HEK293 (cell line): ENCODE data around the gene ACTL6B.

ENCODE experiments used
- BCL11A ChIP-seq: fragments of 450-650 bp; formaldehyde crosslinking; IDR thresholded peaks from 2 replicates; pipeline ENCODE4 v1.5.1; 2016; ENCODE audit warnings: low read depth, missing biosample characterization, missing genetic modification characterization
- SCRT2 ChIP-seq: fragments of 450-650 bp; formaldehyde crosslinking; IDR thresholded peaks from 2 replicates; pipeline ENCODE4 v1.5.1; 2016; ENCODE audit warnings: missing biosample characterization, missing genetic modification characterization
- SP2 ChIP-seq: fragments of 450-650 bp; formaldehyde crosslinking; IDR thresholded peaks from 2 replicates; pipeline ENCODE4 v1.5.1; 2016; ENCODE audit warnings: missing biosample characterization, missing genetic modification characterization
- ZNF121 ChIP-seq: fragments of 450-650 bp; formaldehyde crosslinking; IDR thresholded peaks from 2 replicates; pipeline ENCODE4 v1.5.1; 2016; ENCODE audit warnings: missing biosample characterization, missing genetic modification characterization
- ZNF140 ChIP-seq: fragments of 450-650 bp; formaldehyde crosslinking; IDR thresholded peaks from 2 replicates; pipeline ENCODE4 v1.5.1; 2016; ENCODE audit warnings: missing biosample characterization, missing genetic modification characterization
- ZNF155 ChIP-seq: fragments of 450-650 bp; formaldehyde crosslinking; IDR thresholded peaks from 2 replicates; pipeline ENCODE4 v1.5.1; 2016; ENCODE audit warnings: missing biosample characterization, missing genetic modification characterization
- ZNF24 ChIP-seq: fragments of 450-650 bp; formaldehyde crosslinking; IDR thresholded peaks from 2 replicates; pipeline ENCODE4 v1.5.1; 2016; ENCODE audit warnings: missing biosample characterization, missing genetic modification characterization
- ZNF37A ChIP-seq: fragments of 450-650 bp; IDR thresholded peaks from 2 replicates; pipeline ENCODE4 v1.5.1; 2018; ENCODE audit warnings: missing biosample characterization, missing genetic modification characterization
- ZNF530 ChIP-seq: fragments of 450-650 bp; formaldehyde crosslinking; IDR thresholded peaks from 2 replicates; pipeline ENCODE4 v1.5.1; 2016; ENCODE audit warnings: low read depth, missing biosample characterization, missing genetic modification characterization
- ZNF544 ChIP-seq: fragments of 450-650 bp; formaldehyde crosslinking; IDR thresholded peaks from 2 replicates; pipeline ENCODE4 v1.5.0; 2017; ENCODE audit warnings: missing biosample characterization, missing genetic modification characterization
- ZNF670 ChIP-seq: fragments of 450-650 bp; formaldehyde crosslinking; IDR thresholded peaks from 2 replicates; pipeline ENCODE4 v1.5.1; 2016; ENCODE audit warnings: missing biosample characterization, missing genetic modification characterization, low read depth
- ZNF837 ChIP-seq: fragments of 450-650 bp; formaldehyde crosslinking; IDR thresholded peaks from 2 replicates; pipeline ENCODE4 v1.5.1; 2016; ENCODE audit warnings: missing biosample characterization, missing genetic modification characterization
- TF ChIP-seq, protein P1 (sequence below): sonication (generic); formaldehyde crosslinking; IDR thresholded peaks from 2 replicates; pipeline ENCODE4 v1.8.1; 2022; ENCODE audit warnings: mild to moderate bottlenecking, moderate library complexity, missing genetic modification reagents
- TF ChIP-seq, protein P2 (sequence below): fragments of 450-650 bp; formaldehyde crosslinking; IDR thresholded peaks from 2 replicates; pipeline ENCODE4 v1.5.1; 2017; ENCODE audit warnings: missing biosample characterization, mild to moderate bottlenecking, missing genetic modification characterization, moderate library complexity
- TF ChIP-seq, protein P3 (sequence below): fragments of 450-650 bp; formaldehyde crosslinking; IDR thresholded peaks from 2 replicates; pipeline ENCODE4 v1.5.0; 2017; ENCODE audit warnings: missing biosample characterization, missing genetic modification characterization, borderline replicate concordance
- TF ChIP-seq, protein P4 (sequence below): fragments of 450-650 bp; formaldehyde crosslinking; IDR thresholded peaks from 2 replicates; pipeline ENCODE4 v1.5.1; 2016; ENCODE audit warnings: missing biosample characterization, missing genetic modification characterization
- TF ChIP-seq, protein P5 (sequence below): fragments of 450-650 bp; formaldehyde crosslinking; IDR thresholded peaks from 2 replicates; pipeline ENCODE4 v1.5.1; 2016; ENCODE audit warnings: missing biosample characterization, missing genetic modification characterization, borderline replicate concordance
- TF ChIP-seq, protein P6 (sequence below): fragments of 450-650 bp; formaldehyde crosslinking; IDR thresholded peaks from 2 replicates; pipeline ENCODE4 v1.5.1; 2016; ENCODE audit warnings: missing biosample characterization, missing genetic modification characterization

Gene ACTL6B

DNA sequence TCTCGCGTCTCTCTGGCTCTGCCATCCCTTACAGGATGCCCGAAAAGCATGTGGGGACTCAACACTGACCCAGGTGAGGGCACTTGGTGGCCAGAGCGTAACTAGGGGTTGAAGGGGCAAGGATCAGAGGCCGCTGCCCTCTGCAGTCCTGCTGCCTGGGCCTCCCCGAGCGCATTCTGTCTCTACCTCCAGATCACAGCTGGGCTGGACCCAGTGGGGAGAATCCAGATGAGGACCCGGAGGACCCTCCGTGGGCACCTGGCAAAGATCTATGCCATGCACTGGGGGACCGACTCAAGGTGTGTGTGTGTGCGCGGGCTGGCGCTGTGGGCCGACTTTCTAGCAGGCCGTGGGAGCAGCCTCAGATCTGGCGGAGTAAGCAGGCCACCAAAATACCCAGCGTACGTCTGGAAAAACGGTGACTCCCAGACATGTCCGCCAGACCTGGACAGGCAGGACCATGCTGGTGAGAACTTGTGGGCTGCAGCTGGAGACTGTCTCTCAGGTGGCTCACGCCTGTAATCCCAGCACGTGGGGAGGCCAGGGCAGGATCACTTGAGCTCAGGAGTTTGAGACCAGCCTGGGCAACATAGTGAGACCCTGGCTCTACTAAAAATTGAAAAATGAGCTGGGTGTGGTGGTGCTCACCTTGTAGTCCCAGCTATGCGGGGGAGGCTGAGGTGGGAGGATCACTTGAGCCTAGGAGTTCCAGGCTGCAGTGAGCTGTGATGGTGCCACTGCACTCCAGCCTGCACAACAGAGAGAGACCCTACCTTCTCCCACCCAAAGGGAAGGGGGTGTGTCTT, 20.5 kb upstream of the ACTL6B start (continued):
- TF ChIP-seq ZNF670 = no peak
- TF ChIP-seq, protein P1, sequence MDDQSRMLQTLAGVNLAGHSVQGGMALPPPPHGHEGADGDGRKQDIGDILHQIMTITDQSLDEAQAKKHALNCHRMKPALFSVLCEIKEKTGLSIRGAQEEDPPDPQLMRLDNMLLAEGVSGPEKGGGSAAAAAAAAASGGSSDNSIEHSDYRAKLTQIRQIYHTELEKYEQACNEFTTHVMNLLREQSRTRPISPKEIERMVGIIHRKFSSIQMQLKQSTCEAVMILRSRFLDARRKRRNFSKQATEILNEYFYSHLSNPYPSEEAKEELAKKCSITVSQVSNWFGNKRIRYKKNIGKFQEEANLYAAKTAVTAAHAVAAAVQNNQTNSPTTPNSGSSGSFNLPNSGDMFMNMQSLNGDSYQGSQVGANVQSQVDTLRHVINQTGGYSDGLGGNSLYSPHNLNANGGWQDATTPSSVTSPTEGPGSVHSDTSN (CRISPR knock-in tag) = no peak
- TF ChIP-seq ZNF37A (tag by site-specific recombination) = no peak
- peak; percentile 17; the same call in 1 of the 2 replicates for TF ChIP-seq SP2 (tag by site-specific recombination)
- 0 out of 2 replicates have a peak, but pooled peaks have one; percentile 48 for TF ChIP-seq BCL11A (tag by site-specific recombination)
- TF ChIP-seq, protein P2, sequence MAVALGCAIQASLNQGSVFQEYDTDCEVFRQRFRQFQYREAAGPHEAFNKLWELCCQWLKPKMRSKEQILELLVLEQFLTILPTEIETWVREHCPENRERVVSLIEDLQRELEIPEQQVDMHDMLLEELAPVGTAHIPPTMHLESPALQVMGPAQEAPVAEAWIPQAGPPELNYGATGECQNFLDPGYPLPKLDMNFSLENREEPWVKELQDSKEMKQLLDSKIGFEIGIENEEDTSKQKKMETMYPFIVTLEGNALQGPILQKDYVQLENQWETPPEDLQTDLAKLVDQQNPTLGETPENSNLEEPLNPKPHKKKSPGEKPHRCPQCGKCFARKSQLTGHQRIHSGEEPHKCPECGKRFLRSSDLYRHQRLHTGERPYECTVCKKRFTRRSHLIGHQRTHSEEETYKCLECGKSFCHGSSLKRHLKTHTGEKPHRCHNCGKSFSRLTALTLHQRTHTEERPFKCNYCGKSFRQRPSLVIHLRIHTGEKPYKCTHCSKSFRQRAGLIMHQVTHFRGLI (tag by site-specific recombination) = no peak
- no peak for TF ChIP-seq SCRT2 (tag by site-specific recombination)
- TF ChIP-seq ZNF121 = peak; percentile 98
- no peak for TF ChIP-seq ZNF544 (tag by site-specific recombination)
- TF ChIP-seq, protein P3, sequence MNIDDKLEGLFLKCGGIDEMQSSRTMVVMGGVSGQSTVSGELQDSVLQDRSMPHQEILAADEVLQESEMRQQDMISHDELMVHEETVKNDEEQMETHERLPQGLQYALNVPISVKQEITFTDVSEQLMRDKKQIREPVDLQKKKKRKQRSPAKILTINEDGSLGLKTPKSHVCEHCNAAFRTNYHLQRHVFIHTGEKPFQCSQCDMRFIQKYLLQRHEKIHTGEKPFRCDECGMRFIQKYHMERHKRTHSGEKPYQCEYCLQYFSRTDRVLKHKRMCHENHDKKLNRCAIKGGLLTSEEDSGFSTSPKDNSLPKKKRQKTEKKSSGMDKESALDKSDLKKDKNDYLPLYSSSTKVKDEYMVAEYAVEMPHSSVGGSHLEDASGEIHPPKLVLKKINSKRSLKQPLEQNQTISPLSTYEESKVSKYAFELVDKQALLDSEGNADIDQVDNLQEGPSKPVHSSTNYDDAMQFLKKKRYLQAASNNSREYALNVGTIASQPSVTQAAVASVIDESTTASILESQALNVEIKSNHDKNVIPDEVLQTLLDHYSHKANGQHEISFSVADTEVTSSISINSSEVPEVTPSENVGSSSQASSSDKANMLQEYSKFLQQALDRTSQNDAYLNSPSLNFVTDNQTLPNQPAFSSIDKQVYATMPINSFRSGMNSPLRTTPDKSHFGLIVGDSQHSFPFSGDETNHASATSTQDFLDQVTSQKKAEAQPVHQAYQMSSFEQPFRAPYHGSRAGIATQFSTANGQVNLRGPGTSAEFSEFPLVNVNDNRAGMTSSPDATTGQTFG (tag by site-specific recombination) = no peak
- TF ChIP-seq, protein P4, sequence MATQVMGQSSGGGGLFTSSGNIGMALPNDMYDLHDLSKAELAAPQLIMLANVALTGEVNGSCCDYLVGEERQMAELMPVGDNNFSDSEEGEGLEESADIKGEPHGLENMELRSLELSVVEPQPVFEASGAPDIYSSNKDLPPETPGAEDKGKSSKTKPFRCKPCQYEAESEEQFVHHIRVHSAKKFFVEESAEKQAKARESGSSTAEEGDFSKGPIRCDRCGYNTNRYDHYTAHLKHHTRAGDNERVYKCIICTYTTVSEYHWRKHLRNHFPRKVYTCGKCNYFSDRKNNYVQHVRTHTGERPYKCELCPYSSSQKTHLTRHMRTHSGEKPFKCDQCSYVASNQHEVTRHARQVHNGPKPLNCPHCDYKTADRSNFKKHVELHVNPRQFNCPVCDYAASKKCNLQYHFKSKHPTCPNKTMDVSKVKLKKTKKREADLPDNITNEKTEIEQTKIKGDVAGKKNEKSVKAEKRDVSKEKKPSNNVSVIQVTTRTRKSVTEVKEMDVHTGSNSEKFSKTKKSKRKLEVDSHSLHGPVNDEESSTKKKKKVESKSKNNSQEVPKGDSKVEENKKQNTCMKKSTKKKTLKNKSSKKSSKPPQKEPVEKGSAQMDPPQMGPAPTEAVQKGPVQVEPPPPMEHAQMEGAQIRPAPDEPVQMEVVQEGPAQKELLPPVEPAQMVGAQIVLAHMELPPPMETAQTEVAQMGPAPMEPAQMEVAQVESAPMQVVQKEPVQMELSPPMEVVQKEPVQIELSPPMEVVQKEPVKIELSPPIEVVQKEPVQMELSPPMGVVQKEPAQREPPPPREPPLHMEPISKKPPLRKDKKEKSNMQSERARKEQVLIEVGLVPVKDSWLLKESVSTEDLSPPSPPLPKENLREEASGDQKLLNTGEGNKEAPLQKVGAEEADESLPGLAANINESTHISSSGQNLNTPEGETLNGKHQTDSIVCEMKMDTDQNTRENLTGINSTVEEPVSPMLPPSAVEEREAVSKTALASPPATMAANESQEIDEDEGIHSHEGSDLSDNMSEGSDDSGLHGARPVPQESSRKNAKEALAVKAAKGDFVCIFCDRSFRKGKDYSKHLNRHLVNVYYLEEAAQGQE (tag by site-specific recombination) = no peak
- no peak for TF ChIP-seq ZNF530 (tag by site-specific recombination)
- TF ChIP-seq, protein P5, sequence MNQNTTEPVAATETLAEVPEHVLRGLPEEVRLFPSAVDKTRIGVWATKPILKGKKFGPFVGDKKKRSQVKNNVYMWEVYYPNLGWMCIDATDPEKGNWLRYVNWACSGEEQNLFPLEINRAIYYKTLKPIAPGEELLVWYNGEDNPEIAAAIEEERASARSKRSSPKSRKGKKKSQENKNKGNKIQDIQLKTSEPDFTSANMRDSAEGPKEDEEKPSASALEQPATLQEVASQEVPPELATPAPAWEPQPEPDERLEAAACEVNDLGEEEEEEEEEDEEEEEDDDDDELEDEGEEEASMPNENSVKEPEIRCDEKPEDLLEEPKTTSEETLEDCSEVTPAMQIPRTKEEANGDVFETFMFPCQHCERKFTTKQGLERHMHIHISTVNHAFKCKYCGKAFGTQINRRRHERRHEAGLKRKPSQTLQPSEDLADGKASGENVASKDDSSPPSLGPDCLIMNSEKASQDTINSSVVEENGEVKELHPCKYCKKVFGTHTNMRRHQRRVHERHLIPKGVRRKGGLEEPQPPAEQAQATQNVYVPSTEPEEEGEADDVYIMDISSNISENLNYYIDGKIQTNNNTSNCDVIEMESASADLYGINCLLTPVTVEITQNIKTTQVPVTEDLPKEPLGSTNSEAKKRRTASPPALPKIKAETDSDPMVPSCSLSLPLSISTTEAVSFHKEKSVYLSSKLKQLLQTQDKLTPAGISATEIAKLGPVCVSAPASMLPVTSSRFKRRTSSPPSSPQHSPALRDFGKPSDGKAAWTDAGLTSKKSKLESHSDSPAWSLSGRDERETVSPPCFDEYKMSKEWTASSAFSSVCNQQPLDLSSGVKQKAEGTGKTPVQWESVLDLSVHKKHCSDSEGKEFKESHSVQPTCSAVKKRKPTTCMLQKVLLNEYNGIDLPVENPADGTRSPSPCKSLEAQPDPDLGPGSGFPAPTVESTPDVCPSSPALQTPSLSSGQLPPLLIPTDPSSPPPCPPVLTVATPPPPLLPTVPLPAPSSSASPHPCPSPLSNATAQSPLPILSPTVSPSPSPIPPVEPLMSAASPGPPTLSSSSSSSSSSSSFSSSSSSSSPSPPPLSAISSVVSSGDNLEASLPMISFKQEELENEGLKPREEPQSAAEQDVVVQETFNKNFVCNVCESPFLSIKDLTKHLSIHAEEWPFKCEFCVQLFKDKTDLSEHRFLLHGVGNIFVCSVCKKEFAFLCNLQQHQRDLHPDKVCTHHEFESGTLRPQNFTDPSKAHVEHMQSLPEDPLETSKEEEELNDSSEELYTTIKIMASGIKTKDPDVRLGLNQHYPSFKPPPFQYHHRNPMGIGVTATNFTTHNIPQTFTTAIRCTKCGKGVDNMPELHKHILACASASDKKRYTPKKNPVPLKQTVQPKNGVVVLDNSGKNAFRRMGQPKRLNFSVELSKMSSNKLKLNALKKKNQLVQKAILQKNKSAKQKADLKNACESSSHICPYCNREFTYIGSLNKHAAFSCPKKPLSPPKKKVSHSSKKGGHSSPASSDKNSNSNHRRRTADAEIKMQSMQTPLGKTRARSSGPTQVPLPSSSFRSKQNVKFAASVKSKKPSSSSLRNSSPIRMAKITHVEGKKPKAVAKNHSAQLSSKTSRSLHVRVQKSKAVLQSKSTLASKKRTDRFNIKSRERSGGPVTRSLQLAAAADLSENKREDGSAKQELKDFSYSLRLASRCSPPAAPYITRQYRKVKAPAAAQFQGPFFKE (tag by site-specific recombination) = no peak
- TF ChIP-seq, protein P6, sequence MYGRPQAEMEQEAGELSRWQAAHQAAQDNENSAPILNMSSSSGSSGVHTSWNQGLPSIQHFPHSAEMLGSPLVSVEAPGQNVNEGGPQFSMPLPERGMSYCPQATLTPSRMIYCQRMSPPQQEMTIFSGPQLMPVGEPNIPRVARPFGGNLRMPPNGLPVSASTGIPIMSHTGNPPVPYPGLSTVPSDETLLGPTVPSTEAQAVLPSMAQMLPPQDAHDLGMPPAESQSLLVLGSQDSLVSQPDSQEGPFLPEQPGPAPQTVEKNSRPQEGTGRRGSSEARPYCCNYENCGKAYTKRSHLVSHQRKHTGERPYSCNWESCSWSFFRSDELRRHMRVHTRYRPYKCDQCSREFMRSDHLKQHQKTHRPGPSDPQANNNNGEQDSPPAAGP (tag by site-specific recombination) = no peak
- TF ChIP-seq ZNF155 (tag by site-specific recombination) = no peak
- no peak for TF ChIP-seq ZNF837
- no peak for TF ChIP-seq ZNF140 (tag by site-specific recombination)
- no peak for TF ChIP-seq ZNF24
- TF ChIP-seq, all 188 proteins: peak for 8
